CD14-positive monocyte (primary cell): ENCODE data around the gene CD38. TPM values are rescaled to one million over a fixed set of nuclear protein-coding genes. Genes with fewer than 3 reads are reported as not detected.

Experiments
- DNase-seq, 3 donors: peaks; one replicate each; pipeline ENCODE4 v3.0.0-alpha.2; 2011 to 2022
- H2AFZ ChIP-seq: 2 replicates; pipeline ENCODE4 v1.6.0; 2012; ENCODE audit warnings: mild to moderate bottlenecking, low read depth, low read length, inconsistent platforms; ENCODE audit not compliant: insufficient read depth, poor library complexity, severe bottlenecking
- H3K27ac ChIP-seq, 2 donors: 1 replicate in 1 of 2; 2 replicates in 1 of 2; pipeline ENCODE4 v1.5.1; 2012 to 2013; ENCODE audit warnings: low read length in 2 of 2, control low read depth in 1 of 2, inconsistent platforms in 1 of 2, low read depth in 1 of 2, mild to moderate bottlenecking in 1 of 2
- H3K27me3 ChIP-seq, 2 donors: one replicate each; pipeline versions ENCODE4 v1.6.0 to v1.6.1; 2011 to 2013; ENCODE audit warnings: low read length in 2 of 2; ENCODE audit not compliant: control insufficient read depth in 2 of 2, insufficient read depth in 2 of 2
- H3K36me3 ChIP-seq, 2 donors: replicated peaks in 1 of 2; 1 replicate in 1 of 2; 2 replicates in 1 of 2; pipeline versions ENCODE4 v1.5.1 to v1.6.1; 2012 to 2013; ENCODE audit warnings: low read length in 2 of 2, control low read depth in 1 of 2, inconsistent platforms in 1 of 2, mild to moderate bottlenecking in 1 of 2; ENCODE audit not compliant: insufficient read depth in 2 of 2, control insufficient read depth in 1 of 2
- H3K4me1 ChIP-seq, 2 donors: 1 replicate in 1 of 2; 2 replicates in 1 of 2; pipeline versions ENCODE4 v1.5.1 to v1.6.1; 2012 to 2013; ENCODE audit warnings: low read length in 2 of 2, control low read depth in 1 of 2, inconsistent platforms in 1 of 2, mild to moderate bottlenecking in 1 of 2, moderate library complexity in 1 of 2; ENCODE audit not compliant: insufficient read depth in 2 of 2, control insufficient read depth in 1 of 2
- H3K4me2 ChIP-seq: replicated peaks from 2 replicates; pipeline ENCODE3; 2012; ENCODE audit warnings: low read length, moderate library complexity, mild to moderate bottlenecking; ENCODE audit not compliant: poor library complexity, severe bottlenecking; ENCODE audit errors: extremely low read depth
- H3K4me3 ChIP-seq, 3 experiments: fragments of 200-600 bp in 1 of 3; sonication (generic) in 1 of 3; replicated peaks in 1 of 3; 1 replicate in 2 of 3; 2 replicates in 1 of 3; pipeline ENCODE4 v1.5.1; 2011 to 2013; ENCODE audit warnings: low read length in 3 of 3, mild to moderate bottlenecking in 3 of 3, control low read depth in 2 of 3, low read depth in 2 of 3, inconsistent platforms in 1 of 3, moderate library complexity in 1 of 3
- H3K79me2 ChIP-seq: 2 replicates; pipeline ENCODE4 v1.6.0; 2012; ENCODE audit warnings: mild to moderate bottlenecking, control low read depth, inconsistent platforms, low read length, moderate library complexity; ENCODE audit not compliant: insufficient read depth
- H3K9ac ChIP-seq: 2 replicates; pipeline ENCODE4 v1.6.0; 2017; ENCODE audit warnings: low read length, mild to moderate bottlenecking; ENCODE audit not compliant: insufficient read depth, poor library complexity, severe bottlenecking
- H3K9me3 ChIP-seq, 2 donors: replicated peaks in 1 of 2; 1 replicate in 1 of 2; 2 replicates in 1 of 2; pipeline versions ENCODE4 v1.5.1 to v1.6.1; 2012 to 2013; ENCODE audit warnings: low read length in 2 of 2, control low read depth in 1 of 2; ENCODE audit not compliant: control insufficient read depth in 1 of 2, insufficient read depth in 1 of 2
- H4K20me1 ChIP-seq: 2 replicates; pipeline ENCODE4 v1.6.0; 2012; ENCODE audit warnings: mild to moderate bottlenecking, low read length, control low read depth, moderate library complexity; ENCODE audit not compliant: insufficient read depth
- H3K27ac Mint-ChIP-seq, 7 donors: one replicate each; pipeline ENCODE4 v1.8.0; 2020; ENCODE audit warnings: mild to moderate bottlenecking in 7 of 7, mixed read lengths in 7 of 7, moderate library complexity in 6 of 7, inconsistent platforms in 2 of 7
- H3K27me3 Mint-ChIP-seq, 3 donors: one replicate each; pipeline ENCODE4 v1.8.0; 2021 to 2022; ENCODE audit warnings: low read depth in 3 of 3, mild to moderate bottlenecking in 3 of 3, mixed read lengths in 3 of 3, moderate library complexity in 3 of 3, inconsistent platforms in 1 of 3
- H3K36me3 Mint-ChIP-seq, 2 donors: one replicate each; pipeline ENCODE4 v1.8.0; 2020; ENCODE audit warnings: mixed read lengths in 2 of 2, inconsistent platforms in 1 of 2, mild to moderate bottlenecking in 1 of 2
- H3K4me1 Mint-ChIP-seq: one replicate; pipeline ENCODE4 v1.8.0; 2020; ENCODE audit warnings: mild to moderate bottlenecking, mixed read lengths
- H3K4me3 Mint-ChIP-seq, 2 donors: one replicate each; pipeline ENCODE4 v1.8.0; 2020; ENCODE audit warnings: mild to moderate bottlenecking in 2 of 2, mixed read lengths in 2 of 2, moderate library complexity in 1 of 2
- H3K9me3 Mint-ChIP-seq, 7 donors: one replicate each; pipeline ENCODE4 v1.8.0; 2020 to 2022; ENCODE audit warnings: mixed read lengths in 7 of 7, mild to moderate bottlenecking in 6 of 7, moderate library complexity in 6 of 7, inconsistent platforms in 2 of 7
- CTCF ChIP-seq: fragments of 200-600 bp; IDR thresholded peaks from one replicate; pipeline ENCODE4 v1.8.0; 2022; ENCODE audit warnings: antibody characterized with exemption, mild to moderate bottlenecking
- WGBS: methylation state at CpG from one replicate; pipeline ENCODE4 v1.1.5; 2013; ENCODE audit warnings: missing lambda C conversion rate; ENCODE audit not compliant: insufficient coverage; 5-methylcytosine and 5-hydroxymethylcytosine counted together
- intact Hi-C, 2 donors: fragments of 100-400 bp; cut with micrococcal nuclease; formaldehyde crosslinking; loops; one replicate each; pipeline versions ENCODE4 v1.15.0 to v1.15.1; 2023
- polyA plus RNA-seq, 3 donors: library from polyadenylated mRNA; depleted of rRNA in 1 of 3; unstranded in 2 of 3; stranded (reverse) in 1 of 3; fragments of 300-500 nt in 2 of 3; fragments of >200 nt in 1 of 3; fragmentation: Illumina TruSeq in 2 of 3; gene quantifications; 1 replicate in 2 of 3; 2 replicates in 1 of 3; pipeline ENCODE4 v1.2.3, GENCODE V29; 2012 to 2021

The CD38 gene
- polyA plus RNA-seq, 3 donors: 2.3 to 4.4 (median 3.0) TPM

GRCh38 chr4:15884666-15885065, 106.5 kb downstream of the CD38 start:
- H3K36me3 ChIP-seq: no peaks in the 10 kb centered on the region
- H3K4me1 ChIP-seq: no peaks in the 10 kb centered on the region
- no peak overlapping the region for H3K27ac ChIP-seq
- H2AFZ ChIP-seq: no peak overlapping the region
- Mint-ChIP-seq H3K27ac (no peak overlapping the region), H3K27me3 (peaks cover 0 to 3% (median 2%) of the 10 kb centered on the region in 3 donors), H3K9me3 (peaks cover 0 to 5% (median 0%) of the 10 kb centered on the region in 7 donors), H3K4me1 (peaks cover 7% of the 10 kb centered on the region), H3K36me3 (no peaks in the 10 kb centered on the region), H3K4me3 (no peak overlapping the region)
- no peaks in the 10 kb centered on the region for H3K27me3 ChIP-seq
- no peak for DNase-seq
- H3K4me2 ChIP-seq: no peak overlapping the region
- no peak overlapping the region for H3K9ac ChIP-seq
- H3K4me3 ChIP-seq: no peak overlapping the region
- no peak for TF ChIP-seq CTCF
- intact Hi-C loops: loop anchor here (5.0 to 10.0 kb wide), 3 partner anchors 73 to 80 kb away; no protein-coding TSS in a partner anchor
- H3K9me3 ChIP-seq: peaks cover 0 to 4% of the 10 kb centered on the region in 2 donors
- H4K20me1 ChIP-seq: no peaks in the 10 kb centered on the region
- WGBS: no CpG with 5 or more reads among the region's 3 CpGs
- H3K79me2 ChIP-seq: no peaks in the 10 kb centered on the region

- H4K20me1 ChIP-seq: no peaks in the 10 kb centered on the region
- DNase-seq: no peak
- no peak overlapping the region for H2AFZ ChIP-seq
- H3K4me3 ChIP-seq: no peak overlapping the region
- no peak overlapping the region for H3K4me2 ChIP-seq
- no peak for TF ChIP-seq CTCF
- H3K27ac ChIP-seq: no peak overlapping the region
- Mint-ChIP-seq H3K4me3 (no peak overlapping the region), H3K4me1 (peaks cover 7% of the 10 kb centered on the region), H3K27ac (no peak overlapping the region), H3K36me3 (no peaks in the 10 kb centered on the region), H3K9me3 (peaks cover 0 to 5% (median 0%) of the 10 kb centered on the region in 7 donors), H3K27me3 (peaks cover 0 to 6% (median 3%) of the 10 kb centered on the region in 3 donors)
- H3K9me3 ChIP-seq: peaks cover 0 to 4% of the 10 kb centered on the region in 2 donors
- H3K27me3 ChIP-seq: no peaks in the 10 kb centered on the region
- no peak overlapping the region for H3K9ac ChIP-seq
- H3K4me1 ChIP-seq: no peaks in the 10 kb centered on the region
- intact Hi-C loops: loop anchor here in 1 of 2 donors (10.0 kb wide), 1 partner anchor 81 kb away; no protein-coding TSS in a partner anchor
- no CpG with 5 or more reads among the region's 7 CpGs for WGBS
- no peaks in the 10 kb centered on the region for H3K79me2 ChIP-seq
- H3K36me3 ChIP-seq: no peaks in the 10 kb centered on the region
Measured at GRCh38 chr4:15885422-15885821, 107.3 kb downstream of the CD38 start.
